Endothelial cell of umbilical vein (primary cell): ENCODE results near the gene P2RY8.
"Not testable (repeated sequence)": the region's sequence is repeated elsewhere in the genome, so short reads cannot be mapped to it uniquely, and the experiment has no call there.

Source experiments
- CTCF ChIP-seq, 2 donors: IDR thresholded peaks; 1 replicate in 1 of 2; 2 replicates in 1 of 2; pipeline ENCODE4 v1.5.1; 2011; ENCODE audit warnings: low read length in 2 of 2, mild to moderate bottlenecking in 2 of 2, moderate library complexity in 2 of 2, control low read depth in 1 of 2, inconsistent platforms in 1 of 2, low read depth in 1 of 2; ENCODE audit not compliant: insufficient read depth in 1 of 2; ENCODE audit errors: extremely low read depth in 1 of 2
- JUN ChIP-seq: IDR thresholded peaks from 2 replicates; pipeline ENCODE4 v1.6.1; 2011; ENCODE audit warnings: borderline replicate concordance, low read depth; ENCODE audit not compliant: insufficient read length, insufficient read depth
- MYC ChIP-seq: IDR thresholded peaks from one replicate; pipeline ENCODE4 v1.6.1; 2011; ENCODE audit warnings: mild to moderate bottlenecking, low read depth, low read length

- not testable (repeated sequence) for TF ChIP-seq CTCF (IDR thresholded peaks at IDR 0.05; ENCODE audit: extremely low read depth in 1 of 2, insufficient read depth in 1 of 2, low read depth in 1 of 2, low read length in 2 of 2); MYC; JUN
Observed at GRCh38 chrX:1574181-1574580, 37.2 kb upstream of the P2RY8 start.
